NCI-H128 (cell line): ENCODE measurements around the gene TUBGCP6.

ENCODE experiments used
- DNase-seq: peaks from one replicate; lab custom pipeline; 2025; ENCODE audit not compliant: unreplicated experiment; lab: John Stamatoyannopoulos, UW

Gene TUBGCP6

DNA sequence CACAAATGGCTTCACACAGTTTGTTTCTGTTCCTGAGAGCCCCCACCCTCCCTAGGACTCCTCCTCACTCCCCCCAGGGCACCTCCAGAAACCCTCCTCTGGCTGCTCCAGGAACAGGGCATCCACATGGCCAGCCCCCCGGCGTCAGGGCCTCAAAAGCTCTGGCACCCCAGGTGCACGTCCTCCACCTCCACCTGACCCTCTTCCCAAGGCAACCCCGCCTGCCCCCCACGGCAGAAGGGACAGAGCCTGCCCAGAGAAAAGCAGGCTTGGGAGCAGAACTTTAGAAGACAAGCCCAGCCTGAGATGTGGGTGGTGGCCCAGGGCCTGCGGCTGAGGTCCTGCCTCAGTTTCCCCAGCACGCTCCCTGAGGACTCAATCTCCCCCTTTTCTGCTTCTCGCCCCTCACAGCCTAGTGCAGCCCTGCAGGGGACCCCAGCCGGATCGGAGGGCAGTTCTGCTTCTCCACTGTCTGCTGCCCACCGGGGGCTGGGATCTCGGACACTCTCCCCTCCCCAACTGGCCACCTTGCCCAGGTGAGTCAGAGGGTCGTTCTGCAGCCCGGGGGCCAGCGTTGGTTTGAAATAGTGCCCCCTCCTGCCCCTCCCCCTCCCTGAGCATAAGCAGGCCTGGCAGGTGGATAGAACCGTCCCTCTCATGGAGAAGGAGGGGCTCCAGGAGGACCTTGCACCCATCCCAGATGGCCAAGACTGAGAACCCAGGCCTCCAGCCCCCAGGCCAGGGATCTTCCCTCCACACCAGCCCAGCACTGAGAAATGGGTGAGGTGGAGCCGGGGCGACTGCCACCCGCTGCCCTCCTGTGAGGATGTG is 61.5 kb downstream of the TUBGCP6 start:
- DNase-seq = no peak

DNA sequence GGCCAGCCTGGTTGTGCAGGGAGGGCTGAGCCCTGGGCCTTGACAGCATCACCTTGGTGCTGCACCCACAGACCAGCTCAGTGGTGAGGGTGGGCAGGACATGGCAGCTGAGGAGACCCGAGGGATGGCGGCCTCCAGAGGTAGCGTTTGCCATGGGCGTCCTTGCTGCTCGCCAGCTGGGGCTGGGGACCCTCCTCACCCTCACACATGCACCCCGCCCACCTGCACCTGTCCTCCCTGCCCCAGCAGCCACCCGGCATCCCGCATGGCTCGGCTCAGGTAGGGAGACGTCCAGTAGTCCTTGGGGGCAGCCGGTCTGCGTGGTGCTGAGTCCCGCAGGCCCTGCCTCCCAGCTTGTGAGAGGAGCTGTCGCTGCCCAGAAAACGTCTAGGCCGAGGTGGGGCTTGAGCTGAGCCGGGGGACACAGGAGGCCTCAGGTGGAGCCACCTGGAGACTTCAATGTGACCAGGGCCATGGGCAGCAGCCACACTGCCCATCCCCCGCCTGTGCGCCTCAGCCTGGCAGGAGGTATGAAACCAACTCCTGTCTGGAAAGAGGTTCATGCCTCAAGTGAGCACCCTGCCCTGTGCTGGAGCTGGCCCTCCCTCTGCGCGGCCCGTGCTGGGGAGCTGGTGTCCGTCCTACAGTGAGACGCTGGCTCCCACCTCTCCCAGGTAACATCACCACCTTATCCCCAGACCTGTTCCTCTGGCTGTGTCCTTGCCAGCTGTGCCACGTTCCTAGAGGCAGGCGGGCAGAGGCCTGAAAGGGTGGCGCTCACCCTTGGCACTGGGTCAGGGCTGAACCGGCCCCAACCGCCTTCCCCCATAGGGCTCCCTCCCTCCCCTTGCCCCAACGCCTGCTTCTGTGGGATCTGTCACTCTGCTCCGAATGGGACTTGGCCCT is 62.4 kb downstream of the TUBGCP6 start:
- no peak for DNase-seq

DNA sequence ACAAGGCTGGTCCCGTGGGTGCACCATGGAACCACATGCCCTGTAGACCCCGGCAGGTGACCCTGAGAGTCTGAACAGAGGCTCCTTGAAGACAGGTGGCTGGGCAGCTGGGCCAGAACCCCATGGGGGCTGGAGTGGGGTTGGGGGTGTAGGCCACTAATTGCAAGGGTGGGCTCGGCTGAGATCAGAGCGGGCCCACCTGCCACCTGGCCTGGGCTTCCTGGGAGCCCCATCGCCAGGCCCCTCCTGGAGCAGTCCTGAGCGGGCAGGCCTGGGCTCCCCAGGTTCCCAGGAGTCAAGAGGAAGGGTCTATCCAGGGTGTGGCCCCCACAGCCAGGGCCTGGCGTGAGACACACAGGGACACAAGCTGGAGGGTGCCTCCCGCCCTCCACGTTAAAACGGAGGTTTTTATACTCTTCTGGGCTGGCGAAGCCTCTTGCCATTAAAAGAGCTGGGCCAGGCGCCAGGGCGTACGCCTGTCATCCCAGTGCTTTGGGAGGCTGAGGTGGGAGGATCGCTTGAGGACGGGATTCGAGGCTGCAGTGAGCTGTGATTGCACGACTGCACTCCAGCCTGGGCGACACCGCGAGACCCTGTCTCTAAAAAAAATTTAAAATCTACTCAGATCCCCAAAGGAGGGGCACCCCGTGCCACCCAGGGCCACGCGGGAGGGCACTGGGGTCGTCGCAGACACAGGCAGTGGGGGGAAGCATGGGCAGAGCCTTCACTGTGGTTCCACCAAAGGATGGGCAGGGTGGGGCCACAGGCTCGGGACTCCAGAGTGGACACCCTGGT is 63.9 kb downstream of the TUBGCP6 start:
- no peak for DNase-seq

DNA sequence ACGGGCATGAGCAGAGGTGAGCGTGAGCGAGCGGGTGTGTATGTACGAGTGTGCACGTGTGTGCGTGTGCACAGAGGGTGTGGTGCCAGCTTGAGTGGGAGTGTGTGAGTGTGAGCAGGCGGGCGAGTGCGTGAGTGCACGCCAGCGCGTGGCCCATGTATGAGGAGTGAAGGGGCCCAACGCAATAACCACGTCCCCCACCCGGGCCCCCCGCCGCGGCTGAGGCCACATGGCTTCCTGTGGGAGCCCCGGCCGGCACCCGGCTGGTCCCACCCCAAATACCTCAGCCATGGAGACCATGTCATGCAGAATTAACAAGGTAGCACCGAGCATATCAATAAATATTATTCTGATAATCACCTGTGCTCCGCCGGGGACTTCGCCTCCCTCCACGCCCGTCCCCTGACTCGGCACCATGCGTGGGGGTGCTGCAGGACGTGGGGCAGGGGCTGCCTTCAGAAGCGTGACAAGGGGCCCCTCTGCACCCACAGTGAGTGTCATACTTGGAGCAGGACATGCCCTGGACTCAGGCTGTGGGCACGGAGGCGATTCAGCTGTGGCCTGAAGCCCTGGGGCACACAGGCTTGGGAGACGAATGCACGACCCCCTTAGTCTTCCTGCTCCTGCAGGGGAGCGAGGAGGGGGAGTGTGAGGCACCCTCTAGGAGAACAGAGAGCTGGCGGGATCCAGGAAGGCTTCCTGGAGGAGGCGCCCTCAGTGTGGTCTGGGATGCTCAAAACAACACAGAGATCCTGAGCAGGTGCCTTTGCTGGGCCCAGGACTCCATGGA is 64.7 kb downstream of the TUBGCP6 start:
- DNase-seq = no peak

DNA sequence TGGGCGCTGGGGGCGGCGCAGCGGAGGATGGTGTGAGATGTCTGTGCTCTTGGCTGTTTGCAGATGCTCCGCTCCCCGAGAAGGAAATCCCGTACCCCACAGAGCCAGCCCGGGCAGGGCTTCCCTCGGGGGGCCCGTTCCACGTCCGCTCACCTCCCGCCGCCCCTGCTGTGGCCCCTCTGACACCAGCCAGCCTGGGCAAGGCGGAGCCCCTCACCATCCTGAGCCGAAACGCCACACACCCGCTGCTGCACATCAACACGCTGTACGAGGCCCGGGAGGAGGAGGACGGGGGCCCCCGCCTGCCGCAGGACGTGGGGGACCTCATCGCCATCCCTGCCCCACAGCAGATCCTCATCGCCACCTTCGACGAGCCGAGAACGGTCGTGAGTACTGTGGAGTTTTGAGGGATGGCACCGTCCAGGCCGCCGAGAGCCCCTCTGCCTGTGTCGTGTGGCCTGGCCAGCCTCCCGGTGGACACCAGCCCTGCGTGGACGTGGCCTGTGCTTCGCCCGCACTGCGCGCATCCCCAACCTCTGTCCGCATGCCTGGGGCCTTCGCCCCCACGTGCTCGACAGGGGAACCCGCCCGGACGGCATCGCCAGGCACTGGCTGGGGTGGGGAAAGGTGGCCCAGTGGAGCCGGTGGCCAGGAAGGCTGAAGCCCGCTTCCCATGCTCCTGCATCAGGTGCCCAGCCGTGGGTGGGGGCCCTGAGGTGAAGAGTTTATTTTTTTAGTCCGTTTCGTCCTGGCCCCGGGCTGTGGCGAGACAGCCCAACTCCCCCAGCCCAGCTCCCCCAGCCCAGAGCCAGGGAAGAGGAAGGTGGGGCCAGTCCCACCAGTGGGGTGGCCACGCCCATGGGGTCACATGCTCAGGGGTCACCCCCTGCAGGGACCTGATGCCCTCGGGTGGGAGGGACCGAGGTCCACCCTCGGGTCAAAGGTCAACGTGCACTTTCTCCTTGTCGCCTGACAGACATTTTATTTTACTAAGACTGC is 65.7 kb downstream of the TUBGCP6 start:
- DNase-seq = no peak

DNA sequence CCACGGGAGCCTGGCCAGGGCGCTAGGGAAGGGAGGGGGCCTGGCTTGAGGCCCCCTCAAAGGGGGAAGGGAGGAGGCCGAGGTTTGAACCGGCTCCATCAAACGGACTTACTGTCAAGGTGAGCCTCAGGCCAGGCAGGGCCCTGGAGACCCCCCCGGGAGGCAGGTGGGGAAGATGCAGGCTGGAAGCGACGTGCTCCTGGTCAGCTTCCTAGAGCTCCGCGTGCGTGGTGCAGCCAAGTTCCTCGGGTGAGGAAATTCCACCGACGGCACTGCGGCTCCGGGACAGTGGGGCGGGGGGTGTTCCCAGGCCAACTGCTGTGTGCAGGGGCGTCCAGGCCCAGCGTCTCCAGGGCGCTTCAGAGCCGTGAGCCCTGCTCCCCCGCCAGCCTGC is 66.4 kb downstream of the TUBGCP6 start:
- no peak for DNase-seq

DNA sequence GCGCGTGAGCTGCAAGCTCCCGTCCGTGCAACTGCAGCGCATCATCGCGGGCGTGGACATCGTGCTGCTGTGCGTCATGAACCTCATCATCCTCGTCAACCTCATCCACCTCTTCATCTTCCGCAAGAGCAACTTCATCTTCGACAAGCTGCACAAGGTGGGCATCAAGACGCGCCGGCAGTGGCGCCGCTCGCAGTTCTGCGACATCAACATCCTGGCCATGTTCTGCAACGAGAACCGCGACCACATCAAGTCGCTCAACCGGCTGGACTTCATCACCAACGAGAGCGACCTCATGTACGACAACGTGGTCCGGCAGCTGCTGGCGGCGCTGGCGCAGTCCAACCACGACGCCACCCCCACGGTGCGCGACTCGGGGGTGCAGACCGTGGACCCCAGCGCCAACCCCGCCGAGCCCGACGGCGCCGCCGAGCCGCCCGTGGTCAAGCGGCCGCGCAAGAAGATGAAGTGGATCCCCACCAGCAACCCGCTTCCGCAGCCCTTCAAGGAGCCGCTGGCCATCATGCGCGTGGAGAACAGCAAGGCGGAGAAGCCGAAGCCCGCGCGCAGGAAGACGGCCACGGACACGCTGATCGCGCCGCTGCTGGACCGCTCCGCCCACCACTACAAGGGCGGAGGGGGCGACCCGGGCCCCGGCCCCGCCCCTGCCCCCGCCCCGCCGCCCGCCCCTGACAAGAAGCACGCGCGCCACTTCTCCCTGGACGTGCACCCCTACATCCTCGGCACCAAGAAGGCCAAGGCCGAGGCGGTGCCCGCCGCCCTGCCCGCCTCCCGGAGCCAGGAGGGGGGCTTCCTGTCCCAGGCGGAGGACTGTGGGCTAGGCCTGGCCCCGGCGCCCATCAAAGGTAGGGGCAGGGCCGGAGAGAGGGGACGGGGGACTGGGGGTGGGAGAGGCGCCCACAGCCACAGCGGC is 67.0 kb downstream of the TUBGCP6 start:
- DNase-seq = no peak

DNA sequence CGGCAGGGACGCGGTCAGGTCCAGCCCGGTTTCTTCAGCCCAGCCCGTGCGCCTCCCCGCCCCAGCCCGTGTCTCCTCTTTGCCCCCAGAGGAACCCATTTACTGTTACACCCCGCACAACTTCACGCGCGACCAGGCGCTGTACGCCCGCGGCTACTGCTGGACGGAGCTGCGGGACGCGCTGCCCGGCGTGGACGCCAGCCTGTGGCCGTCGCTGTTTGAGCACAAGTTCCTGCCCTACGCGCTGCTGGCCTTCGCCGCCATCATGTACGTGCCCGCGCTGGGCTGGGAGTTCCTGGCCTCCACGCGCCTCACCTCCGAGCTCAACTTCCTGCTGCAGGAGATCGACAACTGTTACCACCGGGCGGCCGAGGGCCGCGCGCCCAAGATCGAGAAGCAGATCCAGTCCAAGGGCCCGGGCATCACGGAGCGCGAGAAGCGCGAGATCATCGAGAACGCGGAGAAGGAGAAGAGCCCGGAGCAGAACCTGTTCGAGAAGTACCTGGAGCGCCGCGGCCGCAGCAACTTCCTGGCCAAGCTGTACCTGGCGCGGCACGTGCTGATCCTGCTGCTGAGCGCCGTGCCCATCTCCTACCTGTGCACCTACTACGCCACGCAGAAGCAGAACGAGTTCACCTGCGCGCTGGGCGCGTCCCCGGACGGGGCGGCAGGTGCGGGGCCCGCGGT is 67.8 kb downstream of the TUBGCP6 start:
- DNase-seq = no peak

DNA sequence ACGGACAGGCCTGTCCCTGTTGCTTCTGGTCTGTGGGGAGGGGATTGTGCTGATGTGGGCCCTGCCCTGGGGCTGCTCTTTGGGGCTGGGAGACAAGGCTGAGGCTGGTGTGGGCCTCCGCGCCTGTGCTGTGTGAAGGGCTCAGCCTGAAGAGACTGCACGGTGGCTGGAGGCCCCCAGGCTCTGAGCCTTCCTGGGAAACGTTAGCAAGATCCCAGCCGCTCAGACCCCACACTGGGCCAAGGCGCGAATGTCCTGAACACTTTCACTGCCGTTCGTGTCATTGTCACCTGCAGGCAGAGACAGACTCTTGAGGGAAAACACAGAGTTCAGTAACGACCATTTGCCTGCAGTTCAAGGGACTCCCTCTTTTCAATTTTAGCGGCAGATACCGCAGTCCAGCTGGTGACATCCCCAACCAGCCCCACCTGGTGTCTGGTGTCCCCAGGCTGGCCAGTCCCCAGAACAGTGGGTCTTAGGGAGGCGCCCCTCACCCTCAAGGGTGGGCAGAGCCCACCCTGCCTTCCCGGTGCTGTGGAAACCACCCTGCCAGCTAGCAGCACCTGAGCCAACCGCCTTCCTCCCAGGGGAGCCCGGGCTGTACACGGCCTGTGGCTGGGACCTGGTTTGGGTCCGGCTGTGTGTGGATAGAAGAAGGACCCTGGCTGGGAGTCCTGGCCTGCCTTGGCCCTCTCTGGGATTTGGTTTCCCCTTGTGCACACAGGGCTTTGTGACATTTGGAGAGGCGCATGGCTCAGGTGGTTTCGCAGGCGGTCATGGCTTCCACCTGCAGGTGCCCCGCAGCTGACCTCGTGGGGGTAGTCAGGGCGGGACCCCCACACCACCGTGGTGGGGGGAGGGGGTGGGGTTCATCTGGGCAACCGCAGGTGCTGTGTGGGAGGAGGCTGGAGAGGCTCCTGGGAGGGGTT is 68.6 kb downstream of the TUBGCP6 start:
- no peak for DNase-seq

DNA sequence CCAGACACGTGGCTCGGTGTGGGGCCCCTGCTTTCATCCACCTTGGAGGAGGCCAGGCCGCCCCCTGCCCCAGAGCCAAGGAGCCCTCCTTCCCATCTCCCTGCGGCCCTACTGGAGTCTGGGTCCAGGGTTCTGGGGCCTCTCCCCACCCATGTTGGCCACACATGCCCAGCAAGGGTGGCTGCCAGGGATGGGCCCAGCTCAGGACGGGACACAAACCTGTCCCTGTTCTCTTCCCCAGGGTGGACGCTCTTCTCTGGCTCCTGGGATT is 69.7 kb downstream of the TUBGCP6 start:
- no peak for DNase-seq

DNA sequence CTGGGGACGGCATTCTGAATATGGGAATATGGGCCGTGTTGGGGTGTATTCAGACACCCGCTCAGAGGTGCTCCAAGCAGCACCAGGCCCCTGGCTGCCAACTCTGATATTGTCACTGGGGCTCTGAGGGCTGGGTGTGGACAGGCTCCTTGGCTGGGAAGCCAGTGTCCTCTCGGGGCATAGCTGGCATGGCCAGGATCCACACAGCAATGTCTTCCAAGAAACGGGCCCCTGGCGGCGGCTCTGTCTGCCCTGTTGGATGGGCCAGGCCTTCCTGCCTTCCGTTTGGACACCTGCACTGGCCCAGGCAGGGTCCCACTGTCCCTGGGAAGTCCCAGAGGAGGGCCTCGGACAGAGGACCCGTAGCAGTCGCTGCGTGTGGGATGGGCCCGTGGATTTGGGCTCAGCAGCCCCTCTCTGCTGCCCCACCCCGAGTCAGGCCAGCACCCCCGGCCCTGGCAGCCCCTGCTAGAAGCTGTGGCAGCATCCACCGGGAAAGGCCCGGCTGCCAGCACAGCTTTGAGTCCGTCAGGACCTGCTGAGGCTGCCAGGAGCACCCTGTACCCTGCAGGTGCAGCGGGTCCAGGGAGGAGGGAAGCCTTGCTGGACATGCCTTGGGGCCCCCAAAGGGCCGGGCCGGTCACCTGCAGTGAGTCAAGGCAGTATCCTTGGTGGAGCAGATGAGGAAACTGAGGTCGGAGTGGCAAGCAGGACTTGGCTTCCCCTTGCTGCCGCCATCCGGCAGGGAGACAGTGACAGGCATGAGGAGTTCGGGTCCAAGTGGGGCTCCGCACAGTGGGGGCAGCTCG is 70.2 kb downstream of the TUBGCP6 start:
- DNase-seq = no peak

DNA sequence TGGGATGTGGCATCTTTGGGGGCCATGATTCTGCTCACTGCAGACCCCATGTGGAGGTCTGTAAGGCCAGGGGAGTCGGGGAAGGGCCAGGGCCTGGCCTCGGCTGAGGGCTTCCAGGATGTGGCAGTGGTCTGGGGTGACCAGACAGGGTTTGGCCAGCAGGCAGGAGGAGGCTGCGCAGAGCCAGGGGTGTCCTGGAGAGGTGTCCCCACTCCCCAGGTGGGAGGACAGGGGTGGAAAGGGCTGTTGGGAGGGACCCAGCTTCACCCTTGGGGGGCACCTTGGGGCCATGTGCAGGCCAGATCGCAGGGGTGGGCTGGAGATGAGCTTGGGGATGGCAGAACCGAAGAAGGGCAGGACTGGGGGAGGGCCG is 70.9 kb downstream of the TUBGCP6 start:
- DNase-seq = no peak

DNA sequence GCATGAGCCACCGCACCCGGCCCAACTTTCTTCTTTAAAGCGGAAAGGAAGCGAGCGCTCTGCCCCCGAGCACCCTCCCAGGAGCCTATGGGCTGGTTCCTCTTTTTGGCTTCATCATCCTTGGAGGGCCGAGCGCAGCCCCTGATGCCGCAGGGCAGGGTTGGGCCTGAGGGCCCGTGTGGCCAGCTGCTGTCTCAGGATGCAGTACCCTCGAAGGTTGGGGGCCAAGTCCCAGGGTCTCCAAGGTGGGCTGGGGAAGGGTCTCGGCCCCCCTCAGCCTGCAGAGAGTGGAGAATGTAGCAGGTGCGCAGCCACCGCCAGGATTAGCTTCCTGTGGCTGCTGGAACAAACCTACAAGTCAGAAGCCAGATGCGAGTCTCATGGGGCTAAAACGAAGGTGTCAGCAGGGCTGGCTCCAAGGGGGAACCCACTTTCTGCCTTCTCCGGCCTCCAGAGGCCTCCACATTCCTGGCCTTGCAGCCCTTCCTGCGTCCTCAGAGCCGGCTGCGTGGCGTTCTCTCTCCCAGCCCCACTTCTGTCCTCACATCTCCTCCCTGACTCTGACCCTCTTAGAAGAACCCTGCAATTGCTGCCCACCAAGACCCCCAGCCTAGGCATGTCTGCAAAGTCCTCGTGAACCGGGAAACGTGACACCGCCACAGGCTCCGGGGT is 71.4 kb downstream of the TUBGCP6 start:
- DNase-seq = no peak

DNA sequence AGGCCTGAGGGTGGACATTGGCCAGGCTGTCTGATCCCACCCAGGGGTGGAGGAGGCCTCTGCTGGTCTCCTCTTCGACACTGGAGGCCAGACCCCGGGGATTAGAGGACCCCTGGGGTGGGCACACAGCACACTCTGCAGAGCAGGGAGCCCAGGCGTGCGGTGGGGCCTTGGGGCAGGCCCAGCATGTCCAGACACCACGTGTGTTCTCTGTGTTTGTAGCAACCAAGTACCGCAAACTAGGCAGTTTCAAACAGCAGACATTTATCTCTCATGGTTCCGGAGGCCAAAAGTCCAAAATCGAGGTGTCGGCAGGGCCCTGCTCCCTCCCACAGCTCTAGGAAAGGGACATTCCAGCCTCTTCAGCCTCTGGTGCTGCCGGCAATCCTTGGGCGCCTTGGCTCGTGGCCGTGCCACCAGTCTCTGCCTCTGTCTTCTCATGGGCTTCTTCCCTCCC is 72.8 kb downstream of the TUBGCP6 start:
- DNase-seq = no peak

DNA sequence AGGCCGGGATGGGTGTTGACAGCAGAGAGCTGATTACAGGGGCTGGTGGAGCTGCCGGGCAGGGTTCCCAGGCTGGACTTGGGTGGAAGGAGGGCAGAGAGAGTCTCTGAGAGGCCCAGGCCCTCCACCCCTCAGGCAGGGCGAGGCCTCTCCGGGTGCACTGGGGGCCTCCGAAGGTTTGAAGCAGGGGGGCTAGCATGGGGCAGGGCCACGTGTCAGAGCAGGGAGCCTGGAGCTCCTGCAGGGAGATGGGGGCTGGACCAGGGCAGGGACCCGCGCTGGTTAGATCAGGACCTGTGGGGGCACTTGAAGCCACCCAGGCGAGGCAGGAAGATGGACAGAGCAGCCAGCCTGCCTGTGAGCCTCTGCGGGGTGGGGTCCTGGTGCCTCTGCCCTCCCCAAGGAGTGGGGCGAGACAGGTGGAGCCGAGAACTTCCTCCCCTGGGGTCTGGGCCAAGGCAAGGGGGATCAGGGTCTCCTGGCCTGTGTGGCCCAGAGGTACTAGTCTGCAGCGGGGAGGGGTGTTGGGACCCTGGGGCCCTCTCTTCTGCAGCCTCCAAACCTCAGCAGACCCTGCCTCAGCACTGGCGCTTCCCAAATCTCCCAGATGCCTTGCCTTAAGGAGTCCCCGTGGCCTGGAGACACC is 73.4 kb downstream of the TUBGCP6 start:
- DNase-seq = no peak
